Esophagus mucosa (tissue), 1 donor: Measurements from ENCODE around the gene STAG3. TPM values are rescaled to one million over a fixed set of nuclear protein-coding genes. Genes with fewer than 3 reads are reported as not detected.
"Not testable (repeated sequence)": the region's sequence is repeated elsewhere in the genome, so short reads cannot be mapped to it uniquely, and the experiment has no call there.

Source experiments
- ATAC-seq: fragments of 200-7000 bp; cut with Tn5 transposase; one replicate; pipeline ENCODE4 v1.9.1; 2020
- total RNA-seq: library from RNA; stranded (reverse); gene quantifications from one replicate; pipeline ENCODE4 v1.2.4, GENCODE V29; 2023
- donor health status: DM: yes; HTN: yes; CAD: no.

The STAG3 gene
- total RNA-seq, 1 donor from 2014 or later: 0.48 TPM

GRCh38 chr7:100173806-100174495 is 3.8 kb upstream of the STAG3 start:
- ATAC-seq: no peak

- ATAC-seq: no peak
These were observed 3.1 kb upstream of the STAG3 start for GRCh38 chr7:100174582-100174981.

- no peak for ATAC-seq
These were observed 2.3 kb upstream of the STAG3 start for GRCh38 chr7:100175296-100175935.

GRCh38 chr7:100176096-100177044 is 1.3 kb upstream of the STAG3 start:
- ATAC-seq: no peak

- not testable (repeated sequence) for ATAC-seq
These were observed 2.4 kb downstream of the STAG3 start for GRCh38 chr7:100180084-100180483.

GRCh38 chr7:100182616-100183015 is 4.9 kb downstream of the STAG3 start:
- not testable (repeated sequence) for ATAC-seq

- ATAC-seq: peak; percentile 49
These were observed 5.4 kb downstream of the STAG3 start for GRCh38 chr7:100183090-100183489.

GRCh38 chr7:100185726-100186125 is 8.0 kb downstream of the STAG3 start:
- no peak for ATAC-seq

- no peak for ATAC-seq
These were observed 11.3 kb downstream of the STAG3 start for GRCh38 chr7:100189061-100189460.

- no peak for ATAC-seq
These were observed 12.5 kb downstream of the STAG3 start for GRCh38 chr7:100190048-100190711.

GRCh38 chr7:100191775-100192174 is 14.1 kb downstream of the STAG3 start:
- no peak for ATAC-seq

- ATAC-seq: peak; percentile 55
These were observed 14.7 kb downstream of the STAG3 start for GRCh38 chr7:100192281-100192862.

GRCh38 chr7:100192969-100193368 is 15.3 kb downstream of the STAG3 start:
- ATAC-seq: no peak

- ATAC-seq: no peak
These were observed 17.5 kb downstream of the STAG3 start for GRCh38 chr7:100195222-100195621.

- not testable (repeated sequence) for ATAC-seq
These were observed 18.2 kb downstream of the STAG3 start for GRCh38 chr7:100195901-100196322.

- ATAC-seq: no peak
These were observed 20.5 kb downstream of the STAG3 start for GRCh38 chr7:100198266-100198665.

- ATAC-seq: no peak
These were observed 23.0 kb downstream of the STAG3 start for GRCh38 chr7:100200693-100201092.

GRCh38 chr7:100204454-100204853 is 26.7 kb downstream of the STAG3 start:
- no peak for ATAC-seq

GRCh38 chr7:100208911-100209408 is 31.2 kb downstream of the STAG3 start:
- ATAC-seq: no peak

- no peak for ATAC-seq
These were observed 31.8 kb downstream of the STAG3 start for GRCh38 chr7:100209493-100209892.

GRCh38 chr7:100210805-100211204 is 33.1 kb downstream of the STAG3 start:
- no peak for ATAC-seq

- no peak for ATAC-seq
These were observed 33.6 kb downstream of the STAG3 start for GRCh38 chr7:100211342-100211780.
